GM13977 (cell line): Measurements from ENCODE around the gene FLCN.

Experiments used
- DNase-seq: peaks from one replicate; pipeline ENCODE4 v3.0.0; 2012; ENCODE audit warnings: low spot score
- in situ Hi-C: fragments of 300-500 bp; cut with MboI; formaldehyde crosslinking; loops from one replicate; pipeline ENCODE4 v1.12.0; 2022; ENCODE audit warnings: low sequenced_read_pairs, low pct_unique_long_range_greater_than_20kb, mixed read lengths, inconsistent platforms; ENCODE audit not compliant: unreplicated experiment
- TF ChIP-seq, protein P1 (sequence below): IDR thresholded peaks from 2 replicates; pipeline ENCODE4 v1.5.1; 2012; ENCODE audit warnings: mild to moderate bottlenecking, control low read depth; ENCODE audit not compliant: insufficient read depth; ENCODE audit errors: extremely low read depth, missing control alignments

Gene FLCN

DNA sequence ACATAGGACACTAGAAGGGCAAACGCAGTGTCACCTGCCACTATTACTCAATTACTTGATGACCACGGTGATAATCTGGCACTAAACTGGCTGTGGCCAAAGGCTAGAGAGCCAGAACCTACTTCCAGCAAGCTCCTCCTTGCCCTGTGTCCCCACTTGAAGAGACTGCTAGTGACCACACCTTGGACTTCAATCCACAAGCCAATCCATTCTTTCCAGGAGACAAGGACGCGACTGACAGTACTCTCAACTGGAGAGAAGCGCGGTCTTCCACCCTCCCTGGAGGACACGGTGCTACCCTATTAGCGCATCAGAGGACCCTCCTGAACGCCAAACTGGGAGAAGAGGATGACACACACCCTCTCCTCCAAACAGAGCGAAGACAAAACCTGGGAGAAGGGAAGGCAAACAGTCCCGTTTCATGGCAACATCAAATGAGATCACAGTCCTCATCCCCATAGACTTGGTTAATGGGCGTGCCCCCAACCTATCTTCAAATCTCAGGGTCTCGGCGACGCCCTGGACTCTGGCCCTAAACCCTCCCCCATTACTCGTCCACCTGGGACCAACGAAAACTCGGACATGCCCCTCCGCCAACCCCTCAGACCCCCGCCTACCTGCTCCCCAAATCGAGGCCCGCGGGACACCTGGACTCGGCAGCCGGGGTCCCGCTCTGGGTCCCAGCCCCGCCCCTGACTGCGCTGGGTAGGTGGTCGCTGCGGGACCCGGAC, 508 bp downstream of the FLCN start:
- TF ChIP-seq, protein P1, sequence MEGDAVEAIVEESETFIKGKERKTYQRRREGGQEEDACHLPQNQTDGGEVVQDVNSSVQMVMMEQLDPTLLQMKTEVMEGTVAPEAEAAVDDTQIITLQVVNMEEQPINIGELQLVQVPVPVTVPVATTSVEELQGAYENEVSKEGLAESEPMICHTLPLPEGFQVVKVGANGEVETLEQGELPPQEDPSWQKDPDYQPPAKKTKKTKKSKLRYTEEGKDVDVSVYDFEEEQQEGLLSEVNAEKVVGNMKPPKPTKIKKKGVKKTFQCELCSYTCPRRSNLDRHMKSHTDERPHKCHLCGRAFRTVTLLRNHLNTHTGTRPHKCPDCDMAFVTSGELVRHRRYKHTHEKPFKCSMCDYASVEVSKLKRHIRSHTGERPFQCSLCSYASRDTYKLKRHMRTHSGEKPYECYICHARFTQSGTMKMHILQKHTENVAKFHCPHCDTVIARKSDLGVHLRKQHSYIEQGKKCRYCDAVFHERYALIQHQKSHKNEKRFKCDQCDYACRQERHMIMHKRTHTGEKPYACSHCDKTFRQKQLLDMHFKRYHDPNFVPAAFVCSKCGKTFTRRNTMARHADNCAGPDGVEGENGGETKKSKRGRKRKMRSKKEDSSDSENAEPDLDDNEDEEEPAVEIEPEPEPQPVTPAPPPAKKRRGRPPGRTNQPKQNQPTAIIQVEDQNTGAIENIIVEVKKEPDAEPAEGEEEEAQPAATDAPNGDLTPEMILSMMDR, result no peak
- peak; percentile 31 for DNase-seq
- in situ Hi-C loops, result no loop called here

DNA sequence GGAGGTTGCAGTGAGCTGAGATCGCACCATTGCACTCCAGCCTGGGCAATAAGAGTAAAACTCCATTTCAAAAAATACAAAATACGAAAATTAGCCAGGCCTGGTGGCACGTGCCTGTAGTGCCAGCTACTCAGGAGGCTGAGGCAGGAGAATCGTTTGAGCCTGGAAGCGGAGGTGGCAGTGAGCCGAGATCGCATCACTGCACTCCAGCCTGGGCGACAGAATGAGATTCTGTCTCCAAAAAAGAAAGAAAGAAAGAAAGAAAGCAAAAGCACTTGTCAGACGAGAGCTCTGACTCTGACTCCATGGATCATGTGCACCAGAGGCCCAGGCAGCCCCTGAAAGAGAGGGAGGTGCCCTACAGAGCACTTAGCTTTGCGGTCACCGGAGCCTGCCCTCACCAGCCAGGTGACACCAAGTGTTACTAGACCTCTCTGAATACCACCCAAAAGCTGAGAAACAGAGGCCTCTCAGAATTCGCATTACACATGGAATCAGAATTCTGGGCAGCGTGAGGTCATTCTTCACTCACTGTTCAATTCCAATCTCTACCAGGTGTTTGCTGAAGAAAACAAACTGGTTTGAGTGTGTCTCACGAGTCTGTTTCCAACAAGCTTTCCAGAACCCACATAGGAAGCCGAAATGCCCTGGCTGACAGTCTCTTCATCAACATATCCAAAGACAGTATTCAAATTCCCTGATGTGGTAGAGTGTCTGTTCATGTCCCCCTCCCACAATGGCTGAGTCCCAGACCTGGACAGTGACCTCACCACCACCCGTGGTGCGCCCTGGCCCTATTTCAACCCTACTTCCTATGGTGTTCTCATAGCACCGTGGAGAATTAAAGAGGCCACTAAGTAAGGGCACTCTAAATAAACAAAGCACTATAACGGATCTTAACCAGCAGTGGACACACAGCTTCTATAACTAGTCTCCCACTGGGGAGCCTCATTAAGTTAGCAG, 1.5 kb downstream of the FLCN start:
- in situ Hi-C loops, result no loop called here
- DNase-seq, result no peak
- TF ChIP-seq, protein P1, result no peak

DNA sequence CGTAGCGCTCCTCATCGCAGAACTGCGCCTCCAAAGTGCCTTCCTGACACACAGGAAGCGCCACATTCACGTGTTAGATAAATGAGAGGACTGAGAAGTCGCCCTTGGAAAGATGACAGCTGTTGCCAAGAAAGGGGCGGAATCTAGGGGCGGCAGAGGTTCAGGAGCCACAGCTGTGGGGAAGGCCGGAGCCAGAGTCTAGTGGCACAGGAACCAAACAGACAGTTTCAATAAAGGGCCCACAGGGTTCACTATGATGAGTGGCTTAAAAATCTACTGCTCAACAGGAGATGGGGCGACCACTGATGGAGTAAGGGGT, 4.7 kb downstream of the FLCN start:
- TF ChIP-seq, protein P1, result no peak
- no peak for DNase-seq
- in situ Hi-C loops, result no loop called here

- in situ Hi-C loops, result no loop called here
- TF ChIP-seq, protein P1, result no peak
- no peak for DNase-seq
Measured at GRCh38 chr17:17231621-17232302, 5.2 kb downstream of the FLCN start.

DNA sequence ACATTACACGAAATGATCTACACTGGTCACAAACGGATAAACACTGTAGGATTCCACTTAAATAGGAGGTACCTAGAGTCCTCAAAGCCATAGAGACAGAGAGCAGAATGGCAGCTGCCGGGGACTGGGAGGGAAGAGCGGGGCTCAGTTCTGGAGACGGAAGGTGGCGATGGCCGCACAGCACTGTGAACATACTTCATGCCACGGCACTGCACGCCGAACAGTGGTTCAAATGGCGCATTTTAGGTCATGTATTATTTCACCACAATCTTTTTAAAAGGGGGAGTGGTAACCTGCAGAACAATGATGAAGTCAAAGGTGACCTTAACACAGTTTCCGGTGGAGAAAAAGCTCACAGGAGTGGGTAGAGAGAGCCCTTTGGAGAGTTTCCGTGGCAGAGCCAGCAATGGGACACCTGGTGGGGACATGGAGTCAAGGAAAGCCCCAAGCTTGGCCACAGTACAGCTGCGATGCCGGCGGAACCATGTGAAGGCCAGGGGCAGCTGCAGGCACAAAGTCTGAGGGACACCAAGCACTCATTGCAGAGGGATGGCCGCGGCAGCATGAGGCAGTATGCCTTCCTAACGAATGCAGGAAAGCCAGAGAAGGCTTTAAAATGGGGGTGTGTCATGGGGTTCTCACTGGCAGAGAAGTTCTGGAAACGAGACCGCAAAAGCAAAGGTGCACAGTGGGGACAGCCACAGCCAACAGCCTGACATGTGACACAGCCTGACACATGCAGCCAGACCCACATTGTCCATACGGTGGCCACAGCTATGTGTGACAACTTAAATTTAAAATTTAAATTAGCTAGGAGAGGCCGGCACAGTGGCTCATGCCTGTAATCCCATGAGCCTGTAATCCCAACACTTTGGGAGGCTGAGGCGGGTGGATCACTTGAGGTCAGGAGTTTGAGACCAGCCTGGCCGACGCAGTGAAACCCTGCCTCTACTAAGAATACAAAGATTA, 7.3 kb downstream of the FLCN start:
- in situ Hi-C loops, result no loop called here
- DNase-seq, result no peak
- TF ChIP-seq, protein P1, result no peak
